ENCODE data around the gene NLRP9.

Gene NLRP9

DNA sequence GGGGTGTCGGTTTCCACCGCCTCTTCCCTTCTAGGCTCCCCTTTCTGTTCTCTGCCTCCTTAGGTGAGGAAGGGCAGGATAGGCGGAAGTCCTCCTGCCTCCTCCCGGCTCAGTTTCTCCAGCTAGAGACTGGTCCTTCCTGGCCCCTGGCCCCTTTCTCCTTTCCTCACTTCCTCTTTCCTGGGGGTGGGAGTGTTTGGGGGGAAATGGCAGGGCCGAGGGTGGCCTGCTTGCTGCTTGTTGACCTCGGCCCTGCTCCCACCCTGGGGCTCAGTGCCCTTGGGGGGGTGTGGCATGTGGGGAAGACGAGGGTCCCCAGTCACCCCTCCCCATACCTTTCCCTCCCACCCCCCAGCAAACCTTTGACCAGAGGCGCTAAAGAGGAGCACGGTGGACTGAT is 78.4 kb downstream of the NLRP9 start:
- TF ChIP-seq, protein P1, sequence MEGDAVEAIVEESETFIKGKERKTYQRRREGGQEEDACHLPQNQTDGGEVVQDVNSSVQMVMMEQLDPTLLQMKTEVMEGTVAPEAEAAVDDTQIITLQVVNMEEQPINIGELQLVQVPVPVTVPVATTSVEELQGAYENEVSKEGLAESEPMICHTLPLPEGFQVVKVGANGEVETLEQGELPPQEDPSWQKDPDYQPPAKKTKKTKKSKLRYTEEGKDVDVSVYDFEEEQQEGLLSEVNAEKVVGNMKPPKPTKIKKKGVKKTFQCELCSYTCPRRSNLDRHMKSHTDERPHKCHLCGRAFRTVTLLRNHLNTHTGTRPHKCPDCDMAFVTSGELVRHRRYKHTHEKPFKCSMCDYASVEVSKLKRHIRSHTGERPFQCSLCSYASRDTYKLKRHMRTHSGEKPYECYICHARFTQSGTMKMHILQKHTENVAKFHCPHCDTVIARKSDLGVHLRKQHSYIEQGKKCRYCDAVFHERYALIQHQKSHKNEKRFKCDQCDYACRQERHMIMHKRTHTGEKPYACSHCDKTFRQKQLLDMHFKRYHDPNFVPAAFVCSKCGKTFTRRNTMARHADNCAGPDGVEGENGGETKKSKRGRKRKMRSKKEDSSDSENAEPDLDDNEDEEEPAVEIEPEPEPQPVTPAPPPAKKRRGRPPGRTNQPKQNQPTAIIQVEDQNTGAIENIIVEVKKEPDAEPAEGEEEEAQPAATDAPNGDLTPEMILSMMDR (IDR thresholded peaks at IDR 0.05; ENCODE audit: insufficient read depth, low read depth, low read length, missing control alignments) = no peak
- H3K4me3 ChIP-seq (ENCODE audit: low read length) = no peak overlapping the region
- no peak for DNase-seq (ENCODE audit: low read depth)

DNA sequence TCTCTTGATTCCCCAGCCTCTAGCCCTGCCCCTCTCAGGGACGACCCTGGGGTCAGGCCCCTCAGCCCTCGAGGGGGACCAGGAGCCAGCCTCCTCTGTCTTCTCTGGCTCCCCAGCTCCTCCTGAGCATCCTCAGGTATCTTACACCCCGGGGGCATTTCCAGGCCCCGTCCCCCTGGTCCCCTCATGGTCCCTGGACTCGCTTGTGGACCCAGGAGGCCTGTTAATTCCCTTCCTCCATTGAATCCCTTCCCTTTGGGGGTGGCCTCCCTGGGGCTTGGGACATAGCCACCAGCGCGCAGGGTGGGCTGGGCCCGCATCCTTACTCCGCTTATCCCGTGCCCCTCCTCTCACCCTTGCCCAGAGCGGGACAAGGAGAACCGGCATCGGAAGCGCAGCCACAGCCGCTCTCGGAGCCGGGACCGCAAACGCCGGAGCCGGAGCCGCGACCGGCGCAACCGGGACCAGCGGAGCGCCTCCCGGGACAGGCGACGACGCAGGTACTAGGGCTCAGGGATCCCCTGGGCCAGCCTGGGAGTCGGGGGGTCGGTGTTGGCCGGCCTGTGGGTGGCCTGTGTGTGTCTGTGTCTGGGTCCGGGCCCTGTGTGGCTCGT is 79.2 kb downstream of the NLRP9 start:
- no peak for DNase-seq (ENCODE audit: low read depth)
- TF ChIP-seq, protein P1 (IDR thresholded peaks at IDR 0.05; ENCODE audit: insufficient read depth, low read depth, low read length, missing control alignments) = no peak
- no peak overlapping the region for H3K4me3 ChIP-seq (ENCODE audit: low read length)
